Lung (tissue), 12 donors: ENCODE results near the gene DOC2B. TPM values are rescaled to one million over a fixed set of nuclear protein-coding genes. Genes with fewer than 3 reads are reported as not detected.
"Not testable (repeated sequence)": the region's sequence is repeated elsewhere in the genome, so short reads cannot be mapped to it uniquely, and the experiment has no call there.

ENCODE experiments used
- ATAC-seq: fragments of 200-7000 bp; cut with Tn5 transposase; one replicate; pipeline ENCODE4 v1.9.1; 2020; ENCODE audit warnings: moderate number of reproducible peaks; ENCODE audit not compliant: insufficient read depth, low FRiP score
- DNase-seq, 3 donors: peaks; one replicate each; pipeline ENCODE4 v3.0.0-alpha.2; 2013 to 2017
- H3K27ac ChIP-seq, 2 donors: one replicate each; pipeline ENCODE4 v1.5.1; 2013; ENCODE audit warnings: mild to moderate bottlenecking in 2 of 2, moderate library complexity in 2 of 2, control low read depth in 1 of 2, inconsistent platforms in 1 of 2, low read depth in 1 of 2, low read length in 1 of 2
- H3K27me3 ChIP-seq, 3 donors: one replicate each; pipeline ENCODE4 v1.5.1; 2013; ENCODE audit warnings: low read length in 2 of 3; ENCODE audit not compliant: control insufficient read depth in 3 of 3, insufficient read depth in 3 of 3
- H3K36me3 ChIP-seq, 4 donors: one replicate each; pipeline ENCODE4 v1.5.1; 2013; ENCODE audit warnings: low read length in 4 of 4, mild to moderate bottlenecking in 1 of 4, moderate library complexity in 1 of 4; ENCODE audit not compliant: control insufficient read depth in 4 of 4, insufficient read depth in 4 of 4
- H3K4me1 ChIP-seq, 5 donors: one replicate each; pipeline ENCODE4 v1.5.1; 2013; ENCODE audit warnings: low read length in 5 of 5, mild to moderate bottlenecking in 2 of 5, moderate library complexity in 1 of 5; ENCODE audit not compliant: control insufficient read depth in 5 of 5, insufficient read depth in 5 of 5
- H3K4me3 ChIP-seq: one replicate; pipeline ENCODE4 v1.5.1; 2013; ENCODE audit warnings: mild to moderate bottlenecking, control low read depth, moderate library complexity
- H3K9ac ChIP-seq, 2 donors: one replicate each; pipeline ENCODE4 v1.5.1; 2013; ENCODE audit warnings: low read length in 2 of 2, control low read depth in 1 of 2; ENCODE audit not compliant: insufficient read depth in 1 of 2
- H3K9me3 ChIP-seq, 4 donors: one replicate each; pipeline ENCODE4 v1.5.1; 2013; ENCODE audit warnings: low read length in 3 of 4, mild to moderate bottlenecking in 1 of 4, moderate library complexity in 1 of 4; ENCODE audit not compliant: control insufficient read depth in 4 of 4, insufficient read depth in 3 of 4
- WGBS, 2 donors: extraction: QIAGEN DNeasy Blood & Tissue Kit; methylation state at CpG; one replicate each; pipeline ENCODE4 v1.1.7; 2013; 5-methylcytosine and 5-hydroxymethylcytosine counted together
- polyA plus RNA-seq, 2 donors: library from polyadenylated mRNA; stranded (reverse); fragments of 200-250 nt; gene quantifications; one replicate each; pipeline ENCODE4 v1.2.1, GENCODE V29; 2013
- total RNA-seq, 2 donors: library from RNA; depleted of rRNA in 1 of 2; stranded (reverse); fragments of >200 nt in 1 of 2; gene quantifications; one replicate each; pipeline ENCODE4 v1.2.1, GENCODE V29; 2014 to 2021
- TF ChIP-seq, protein P1 (sequence below): IDR thresholded peaks from 2 replicates; pipeline ENCODE4 v1.5.1; 2012; ENCODE audit warnings: mild to moderate bottlenecking; ENCODE audit errors: control extremely low read depth, extremely low read depth
- donor health status: control.
- donor health status: control.
- donor health status: Bipolar disorder and iron deficiency.
- donor health status: healthy.
- donor health status: DM: yes; HTN: yes; CAD: no.

The DOC2B gene
- total and polyA plus RNA-seq, 4 donors: 3.0 to 7.5 (median 5.3) TPM

DNA sequence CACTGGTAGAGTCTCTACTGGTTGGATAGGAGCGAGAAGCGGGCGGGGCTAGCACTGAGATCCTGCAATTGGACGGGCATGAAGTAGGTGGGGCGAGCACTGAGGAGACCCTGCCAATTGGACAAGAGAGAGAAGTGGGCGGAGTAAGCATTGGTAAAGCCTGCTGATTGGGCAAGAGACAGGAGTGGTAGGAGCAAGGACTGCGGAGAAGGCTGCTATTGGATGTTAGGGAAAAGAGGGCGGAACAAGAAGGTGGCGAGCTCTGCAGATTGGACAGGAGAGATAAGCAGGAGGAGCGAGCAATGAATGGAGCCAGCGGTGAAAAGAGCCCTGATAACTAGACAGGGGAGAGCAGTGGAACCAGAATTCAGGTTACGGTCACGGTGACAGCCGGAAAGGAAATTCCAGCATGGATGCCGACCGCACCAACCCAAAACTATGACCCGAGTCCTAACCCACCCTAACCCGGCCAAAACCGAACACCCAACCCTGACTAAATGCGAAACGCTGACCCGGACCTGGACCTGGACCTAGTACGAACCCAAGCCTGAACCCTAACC, 39.3 kb downstream of the DOC2B start:
- ATAC-seq: no peak
- Histone ChIP-seq H3K9me3 (no peaks in the 10 kb centered on the region), H3K27me3 (peaks cover 0 to 9% (median 0%) of the 10 kb centered on the region in 3 donors), H3K36me3 (no peaks in the 10 kb centered on the region), H3K4me3 (no peak overlapping the region), H3K9ac (no peak overlapping the region), H3K27ac (no peak overlapping the region), H3K4me1 (no peaks in the 10 kb centered on the region)
- TF ChIP-seq, protein P1, sequence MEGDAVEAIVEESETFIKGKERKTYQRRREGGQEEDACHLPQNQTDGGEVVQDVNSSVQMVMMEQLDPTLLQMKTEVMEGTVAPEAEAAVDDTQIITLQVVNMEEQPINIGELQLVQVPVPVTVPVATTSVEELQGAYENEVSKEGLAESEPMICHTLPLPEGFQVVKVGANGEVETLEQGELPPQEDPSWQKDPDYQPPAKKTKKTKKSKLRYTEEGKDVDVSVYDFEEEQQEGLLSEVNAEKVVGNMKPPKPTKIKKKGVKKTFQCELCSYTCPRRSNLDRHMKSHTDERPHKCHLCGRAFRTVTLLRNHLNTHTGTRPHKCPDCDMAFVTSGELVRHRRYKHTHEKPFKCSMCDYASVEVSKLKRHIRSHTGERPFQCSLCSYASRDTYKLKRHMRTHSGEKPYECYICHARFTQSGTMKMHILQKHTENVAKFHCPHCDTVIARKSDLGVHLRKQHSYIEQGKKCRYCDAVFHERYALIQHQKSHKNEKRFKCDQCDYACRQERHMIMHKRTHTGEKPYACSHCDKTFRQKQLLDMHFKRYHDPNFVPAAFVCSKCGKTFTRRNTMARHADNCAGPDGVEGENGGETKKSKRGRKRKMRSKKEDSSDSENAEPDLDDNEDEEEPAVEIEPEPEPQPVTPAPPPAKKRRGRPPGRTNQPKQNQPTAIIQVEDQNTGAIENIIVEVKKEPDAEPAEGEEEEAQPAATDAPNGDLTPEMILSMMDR: no peak
- 93 to 94% methylated on average over 23 of the region's 23 CpGs for WGBS, 2 donors
- DNase-seq: no peak

- not testable (repeated sequence) for H3K27ac ChIP-seq, H3K9ac ChIP-seq, H3K36me3 ChIP-seq, H3K9me3 ChIP-seq, ATAC-seq, H3K4me1 ChIP-seq, H3K4me3 ChIP-seq, H3K27me3 ChIP-seq, DNase-seq
- WGBS, 2 donors: 64 to 72% methylated on average over 16 to 21 of the region's 22 CpGs
Measured at GRCh38 chr17:139401-140205, 41.8 kb downstream of the DOC2B start.

GRCh38 chr17:137166-137807, 44.2 kb downstream of the DOC2B start, which contains the start of gene SCGB1C2:
TSS of gene SCGB1C2 (plus strand) at chr17:137569. CDS start at chr17:137591, 22 bp downstream.
- DNase-seq: not testable (repeated sequence)

DNA sequence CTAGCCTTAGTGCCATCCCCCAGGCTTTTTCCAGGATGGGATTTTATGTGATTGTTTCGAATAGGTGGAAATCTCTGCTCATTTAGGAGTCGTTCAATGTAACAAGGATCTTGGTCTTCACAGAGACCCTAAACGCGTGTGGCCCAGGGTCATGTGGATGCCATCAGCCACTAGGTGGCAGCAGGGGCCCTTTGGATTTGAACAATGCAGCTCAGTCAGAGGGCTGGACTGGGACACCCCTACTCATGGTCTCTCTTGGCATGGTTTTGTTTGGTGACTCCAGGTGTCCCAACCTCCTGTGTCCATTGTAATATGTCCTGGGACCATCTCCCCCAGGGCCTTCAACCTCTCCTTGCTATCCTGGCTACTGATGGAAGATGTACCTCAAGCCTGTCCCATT, 44.9 kb downstream of the DOC2B start:
- not testable (repeated sequence) for H3K4me3 ChIP-seq, H3K27me3 ChIP-seq, H3K9me3 ChIP-seq, H3K4me1 ChIP-seq, H3K9ac ChIP-seq, H3K27ac ChIP-seq, ATAC-seq, H3K36me3 ChIP-seq, DNase-seq
- TF ChIP-seq, protein P1: peak; percentile 38
- 0 to 3% methylated on average over 2 to 3 of the region's 4 CpGs for WGBS, 2 donors

More at GRCh38 chr17:137166-137807, 44.2 kb downstream of the DOC2B start, which contains the start of gene SCGB1C2:
- 72 to 93% methylated on average over 3 to 9 of the region's 16 CpGs for WGBS, 2 donors
- not testable (repeated sequence) for H3K4me3 ChIP-seq, H3K27ac ChIP-seq, H3K36me3 ChIP-seq, H3K4me1 ChIP-seq, H3K9me3 ChIP-seq, ATAC-seq, H3K9ac ChIP-seq, H3K27me3 ChIP-seq

DNA sequence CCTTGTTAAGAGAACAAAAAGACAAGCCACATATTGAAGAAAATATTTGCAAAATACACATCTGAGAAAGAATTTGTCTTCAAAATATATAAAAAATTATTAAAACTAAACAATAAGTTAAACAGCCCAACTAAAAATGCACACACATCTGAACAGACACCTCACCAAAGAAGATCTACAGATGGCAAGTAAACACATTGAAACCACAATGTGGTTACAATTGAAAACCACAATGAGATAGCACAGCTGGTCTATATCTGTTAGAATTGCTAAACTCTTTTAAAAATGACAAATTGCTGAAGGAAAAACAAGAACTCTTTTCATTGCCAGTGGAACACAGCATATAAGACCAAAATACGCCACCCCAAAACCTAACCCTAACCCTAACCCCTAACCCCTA, 45.6 kb downstream of the DOC2B start:
- not testable (repeated sequence) for H3K9me3 ChIP-seq, H3K27me3 ChIP-seq, H3K4me1 ChIP-seq, H3K9ac ChIP-seq, ATAC-seq, H3K27ac ChIP-seq, H3K4me3 ChIP-seq, DNase-seq, H3K36me3 ChIP-seq
- WGBS, 2 donors: no CpG with 5 or more reads among the region's 1 CpG

- H3K4me3 ChIP-seq, DNase-seq, H3K9me3 ChIP-seq, H3K4me1 ChIP-seq, ATAC-seq, H3K27me3 ChIP-seq, H3K9ac ChIP-seq, H3K36me3 ChIP-seq, H3K27ac ChIP-seq: not testable (repeated sequence)
- WGBS, 2 donors: 78 to 84% methylated on average over 6 of the region's 6 CpGs
Measured at GRCh38 chr17:135022-135421, 46.4 kb downstream of the DOC2B start.
